HG03135 (cell line): ENCODE measurements around the gene SEMA5A.

Source experiments
- ATAC-seq: cut with Tn5 transposase; IDR thresholded peaks from one replicate; pipeline ENCODE4 v1.9.1; 2021; ENCODE audit warnings: mild to moderate bottlenecking, moderate library complexity; ENCODE audit not compliant: unreplicated experiment

SEMA5A gene

GRCh38 chr5:9452181-9452580, 93.7 kb downstream of the SEMA5A start:
- ATAC-seq: no peak

- no peak for ATAC-seq
These were observed 94.8 kb downstream of the SEMA5A start for GRCh38 chr5:9451037-9451436.

DNA sequence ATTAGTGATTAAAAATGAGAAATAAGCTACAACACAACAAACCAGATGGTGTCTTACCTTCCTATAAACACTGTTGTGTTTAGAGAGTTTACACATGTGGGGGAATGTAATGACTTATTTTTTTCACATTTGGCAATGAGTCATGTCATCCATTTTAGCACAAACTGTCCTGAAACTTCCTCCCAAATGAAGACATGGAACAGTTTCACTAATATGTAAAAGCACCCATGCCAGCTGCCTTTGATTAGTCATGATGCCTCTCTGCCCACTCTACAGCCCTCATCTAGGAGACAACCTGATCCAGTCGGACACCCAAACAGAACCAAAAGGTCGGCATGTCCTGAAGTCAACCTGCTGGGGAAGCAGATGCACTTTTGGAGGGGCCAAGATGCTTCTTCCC, 98.2 kb downstream of the SEMA5A start:
- ATAC-seq: no peak

DNA sequence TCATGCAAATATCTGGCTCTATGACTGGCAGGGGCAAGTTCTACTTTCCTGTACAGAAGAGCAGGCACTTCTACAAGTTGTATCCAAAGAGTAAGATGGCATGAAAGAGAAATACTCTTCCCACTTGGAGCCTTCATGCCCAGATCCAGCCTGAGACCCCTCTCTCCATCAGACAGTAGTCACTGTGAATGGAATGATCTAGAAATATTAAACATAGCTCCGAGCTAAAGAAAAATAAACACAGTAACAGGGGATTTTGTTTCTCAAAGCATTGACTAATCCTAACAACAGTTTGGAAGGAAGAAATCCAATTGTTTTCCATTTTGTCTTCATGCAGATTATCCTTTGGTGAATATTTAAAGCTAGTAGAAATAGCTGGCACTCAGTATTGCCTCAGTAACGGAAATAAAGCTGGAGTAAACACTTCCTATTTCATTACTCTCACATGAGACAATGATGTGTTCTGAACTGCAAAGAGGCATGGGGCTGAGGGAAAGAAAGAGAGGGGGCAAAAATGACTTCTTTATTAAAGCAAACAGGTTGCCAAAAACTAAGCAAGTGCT, 100.0 kb downstream of the SEMA5A start:
- ATAC-seq: no peak

GRCh38 chr5:9444346-9444745, 101.5 kb downstream of the SEMA5A start:
- ATAC-seq: no peak

GRCh38 chr5:9441610-9442009, 104.3 kb downstream of the SEMA5A start:
- ATAC-seq: no peak

DNA sequence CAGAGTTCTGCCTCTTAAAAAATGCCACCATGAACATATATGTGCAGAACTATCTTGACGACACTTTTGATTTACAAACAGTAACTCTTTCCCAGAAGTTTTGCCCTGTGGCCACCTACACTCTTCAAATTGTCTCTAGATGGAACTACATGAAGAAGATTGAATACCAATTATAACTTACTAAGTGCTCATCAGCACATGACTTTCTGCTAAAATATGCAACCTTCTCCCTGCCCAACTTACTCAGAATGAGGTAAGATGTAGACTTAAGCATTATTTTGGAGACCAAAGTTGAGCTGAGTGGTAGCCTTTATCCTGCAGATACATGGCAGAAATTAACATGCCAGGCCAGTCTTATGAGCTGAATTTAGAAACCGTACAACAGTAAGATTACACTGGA, 105.4 kb downstream of the SEMA5A start:
- no peak for ATAC-seq

DNA sequence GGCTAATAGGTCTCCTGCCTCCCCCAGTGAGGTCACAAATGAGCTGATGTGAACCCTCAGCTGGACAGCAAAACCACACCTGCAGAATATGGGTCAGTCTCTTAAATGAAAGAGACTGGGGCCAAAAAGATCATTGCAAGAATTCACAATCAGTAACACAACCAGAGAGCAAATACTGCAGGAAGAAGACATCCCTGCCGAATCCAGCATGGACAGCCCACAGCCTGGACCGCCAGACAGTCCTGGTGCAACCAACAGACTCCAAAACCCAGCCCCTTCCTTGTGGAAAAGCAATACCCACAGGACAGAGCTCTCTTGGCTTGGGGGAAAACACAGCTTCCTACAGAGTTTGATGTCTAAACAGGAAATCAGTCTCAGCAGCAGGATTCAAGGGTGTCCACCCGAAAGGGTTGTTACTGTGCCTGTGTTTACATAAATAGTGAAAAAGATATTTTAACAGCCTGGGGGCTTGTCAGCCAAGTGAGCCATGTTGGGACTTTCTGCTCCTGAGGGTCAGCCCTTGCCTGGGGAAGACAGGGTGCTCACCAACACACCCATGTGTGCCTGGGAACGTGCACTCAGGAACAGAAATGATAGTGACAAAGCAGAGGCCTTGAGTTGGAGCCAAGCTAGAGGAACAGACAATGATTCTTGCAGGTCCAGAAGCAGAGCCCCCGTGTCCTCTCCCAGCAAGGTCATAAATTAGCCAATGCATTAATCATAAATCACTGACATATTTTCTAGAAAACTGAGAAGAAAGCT, 106.2 kb downstream of the SEMA5A start:
- ATAC-seq: no peak

GRCh38 chr5:9438596-9439354, 107.1 kb downstream of the SEMA5A start:
- no peak for ATAC-seq

DNA sequence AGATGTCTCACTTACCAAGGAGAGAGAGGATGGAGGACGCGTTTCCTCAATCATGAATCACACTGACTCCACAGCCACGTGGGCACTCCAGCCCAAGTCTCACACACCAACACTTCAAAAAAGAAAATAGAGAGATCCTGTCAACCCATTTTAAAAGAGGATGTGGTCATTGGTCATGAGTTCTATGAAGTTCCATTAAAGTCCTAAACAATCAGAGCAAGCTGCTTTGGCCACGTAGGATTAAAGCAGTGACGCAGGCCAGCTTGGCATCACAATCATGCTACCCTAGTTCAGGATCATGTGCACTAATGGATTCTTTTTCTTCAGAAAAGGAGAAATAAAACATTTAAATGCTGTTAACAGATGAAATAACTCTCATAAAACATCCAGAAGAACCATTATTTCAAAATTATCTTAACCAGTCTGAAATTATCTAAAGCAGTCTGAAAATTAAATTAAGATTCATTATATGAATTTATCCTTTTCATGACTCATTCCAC, 108.1 kb downstream of the SEMA5A start:
- no peak for ATAC-seq

DNA sequence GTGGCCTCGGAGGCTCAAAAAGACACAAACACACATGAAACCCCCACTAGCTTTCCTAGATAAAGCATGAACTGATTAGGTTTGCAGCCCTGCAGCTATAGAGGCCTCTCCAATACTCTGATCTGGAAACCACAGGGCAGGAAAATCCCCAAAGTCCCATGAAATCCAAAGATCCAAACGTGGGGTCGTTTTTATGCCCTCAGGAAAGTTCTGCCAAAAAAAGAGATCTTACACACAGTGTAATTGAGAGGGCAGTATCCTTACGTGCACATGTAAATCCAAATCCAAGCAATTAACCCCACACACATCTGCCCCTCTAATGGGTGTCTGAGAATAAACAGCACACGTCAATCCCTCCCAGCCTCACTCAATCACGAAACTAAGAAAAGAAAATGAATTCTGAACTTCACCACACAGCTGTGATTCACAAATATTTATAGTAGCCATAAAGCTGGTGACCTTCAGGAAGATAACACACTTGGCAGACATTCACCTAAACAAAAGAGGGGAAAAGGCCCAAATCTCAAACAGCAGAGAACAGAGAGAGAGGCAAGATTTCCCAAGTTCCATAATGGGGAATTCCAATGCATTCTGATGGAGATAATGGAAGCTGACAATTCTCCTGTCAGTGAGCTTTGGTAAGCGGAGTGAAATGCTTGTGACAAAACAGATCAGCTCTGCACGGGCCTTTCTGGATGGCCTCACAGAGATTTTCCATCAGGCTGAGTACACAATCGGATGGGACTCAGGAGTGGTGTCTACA, 114.2 kb downstream of the SEMA5A start:
- no peak for ATAC-seq

DNA sequence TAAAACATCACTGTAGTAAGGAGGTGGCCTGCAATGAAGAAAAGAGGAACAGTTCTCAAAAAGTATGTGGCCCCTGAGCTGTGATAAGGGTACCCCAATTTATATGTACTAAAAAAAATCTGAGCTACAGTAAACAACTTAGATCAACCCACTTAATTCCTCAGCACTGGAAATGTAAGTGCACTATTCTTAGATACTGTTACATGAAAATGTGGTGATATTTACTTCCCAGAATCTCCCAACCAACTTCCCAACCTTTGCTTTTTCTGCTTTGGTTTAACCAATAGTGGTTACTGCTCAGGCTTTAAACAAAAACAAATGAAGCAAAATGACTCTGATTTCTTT, 114.8 kb downstream of the SEMA5A start:
- no peak for ATAC-seq

DNA sequence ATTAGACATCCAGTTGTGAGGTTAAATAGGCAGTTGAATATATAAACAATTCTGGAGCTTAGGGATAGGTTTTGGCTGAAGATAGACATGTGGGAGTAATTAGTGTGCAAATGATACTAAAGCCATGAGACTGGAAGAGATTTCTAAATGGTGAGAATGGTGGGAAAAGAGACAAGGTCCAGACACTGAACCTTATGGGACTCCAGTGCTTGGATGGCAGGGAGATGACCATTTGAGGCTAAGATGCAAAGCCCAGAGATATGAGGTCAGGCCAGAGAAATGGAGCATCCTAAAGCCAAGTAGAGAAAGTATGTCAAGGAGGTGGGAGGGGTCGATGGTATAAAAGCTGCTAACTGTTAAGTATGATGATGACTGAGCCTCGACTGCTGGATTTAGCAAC, 115.6 kb downstream of the SEMA5A start:
- ATAC-seq: no peak

DNA sequence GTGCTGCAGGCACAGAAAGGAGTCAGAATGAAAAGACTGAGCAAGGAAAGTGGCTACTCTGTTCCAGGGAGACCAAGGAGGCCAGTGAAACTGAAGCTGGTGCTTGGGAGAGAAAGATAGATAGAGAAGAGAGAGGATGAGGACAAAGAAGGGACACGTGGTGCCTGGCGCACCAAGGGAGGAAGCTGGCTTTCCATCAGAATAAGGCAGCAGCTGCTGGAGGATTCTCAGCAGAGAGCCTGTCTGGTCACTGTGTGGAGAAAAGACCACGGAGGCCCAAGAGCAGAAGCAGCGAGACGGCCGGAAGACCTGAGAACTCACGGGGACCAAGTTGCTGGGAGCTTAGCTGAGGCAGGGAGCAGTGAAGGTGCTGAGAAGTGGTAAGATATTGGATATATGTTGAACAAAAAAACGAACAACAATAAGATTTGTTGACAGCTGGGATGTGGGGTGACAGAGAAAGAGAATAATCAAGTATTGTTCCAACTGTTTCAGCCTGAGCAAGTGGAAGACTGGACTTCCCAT, 116.1 kb downstream of the SEMA5A start:
- no peak for ATAC-seq

GRCh38 chr5:9428272-9428671, 117.6 kb downstream of the SEMA5A start:
- no peak for ATAC-seq

DNA sequence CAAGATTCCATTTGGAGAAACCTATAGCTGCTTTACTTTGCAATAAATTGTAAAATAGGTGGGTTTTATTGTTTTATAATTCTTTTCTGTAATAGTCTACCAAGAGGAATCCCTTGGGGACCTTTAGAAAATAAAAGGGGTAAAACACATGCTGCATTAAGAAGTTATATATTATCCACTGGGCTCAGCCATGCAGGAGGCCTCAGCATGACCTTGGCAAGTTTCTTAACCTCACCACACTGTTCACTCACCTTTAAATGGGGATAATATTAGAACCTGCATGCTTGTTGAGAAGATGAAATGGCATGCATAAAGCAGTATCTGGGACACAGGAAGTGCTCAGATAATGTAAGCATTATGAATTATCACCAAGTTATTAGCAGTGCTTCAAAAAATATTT, 120.2 kb downstream of the SEMA5A start:
- no peak for ATAC-seq

DNA sequence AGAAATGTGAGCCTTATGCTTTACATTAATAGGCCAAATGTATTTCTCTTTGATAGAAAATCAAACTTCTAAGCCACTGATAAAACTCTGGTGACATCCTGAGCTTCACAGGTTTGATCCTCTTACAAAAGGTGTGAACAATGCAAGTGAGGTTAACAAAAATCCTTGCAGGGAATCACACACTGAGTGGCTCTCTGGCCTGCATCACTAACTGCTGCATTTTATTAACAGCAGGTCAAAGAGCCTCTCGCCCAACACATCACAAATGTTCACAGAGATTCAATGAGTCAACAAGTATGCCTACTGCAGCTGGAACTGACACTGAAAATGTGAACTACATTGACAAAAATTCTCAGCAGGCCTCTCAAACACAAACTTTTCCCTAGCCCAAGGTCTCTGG, 122.3 kb downstream of the SEMA5A start:
- no peak for ATAC-seq

- no peak for ATAC-seq
These were observed 124.0 kb downstream of the SEMA5A start for GRCh38 chr5:9421884-9422283.

DNA sequence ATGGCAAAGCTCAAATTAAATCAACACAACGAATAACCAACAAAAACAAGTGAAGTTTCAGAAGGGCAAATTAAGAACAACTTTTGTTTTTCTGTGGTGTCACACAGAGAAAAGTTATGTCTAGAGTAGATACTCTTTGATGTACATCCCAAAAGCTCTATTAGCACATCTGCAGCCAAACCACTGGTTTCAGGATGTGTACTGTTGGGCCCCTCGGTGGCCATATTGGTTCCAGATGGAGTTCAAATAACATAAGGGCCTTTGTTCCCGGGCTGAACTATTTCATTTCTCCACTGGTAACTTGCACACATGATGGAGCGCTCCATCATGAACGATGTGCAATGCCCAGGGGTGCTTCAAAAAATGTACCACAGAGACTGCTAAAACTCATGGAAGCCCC, 126.1 kb downstream of the SEMA5A start:
- no peak for ATAC-seq

DNA sequence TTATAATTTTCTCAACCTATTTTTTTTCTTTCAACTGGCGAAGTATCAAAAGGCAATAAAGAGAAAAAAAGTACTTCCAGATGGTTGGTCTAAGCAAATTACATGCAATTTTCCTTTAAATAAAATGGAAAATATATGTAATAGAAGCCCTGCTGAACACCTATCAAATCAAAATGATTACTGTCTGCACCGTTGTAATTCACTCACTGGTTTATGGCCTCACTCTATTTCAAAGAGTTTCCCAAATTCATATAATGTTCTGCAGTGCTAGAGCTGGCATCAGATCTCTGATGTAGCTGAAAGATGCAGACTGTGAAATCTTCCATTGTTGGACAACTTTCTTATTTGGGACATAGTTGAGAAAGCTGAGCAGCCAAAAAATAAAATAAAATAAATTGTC, 130.3 kb downstream of the SEMA5A start:
- no peak for ATAC-seq

GRCh38 chr5:9415091-9415490, 130.8 kb downstream of the SEMA5A start:
- ATAC-seq: no peak
